Ishikawa (cell line): ENCODE results near the gene CACNA1D.

ENCODE experiments used
- CEBPB ChIP-seq: IDR thresholded peaks from 2 replicates; pipeline ENCODE4 v1.6.1; 2012
- CREB1 ChIP-seq: IDR thresholded peaks from 2 replicates; pipeline ENCODE4 v1.6.1; 2012; ENCODE audit warnings: low read depth
- EGR1 ChIP-seq: IDR thresholded peaks from 2 replicates; pipeline ENCODE4 v1.6.1; 2012
- EP300 ChIP-seq: IDR thresholded peaks from 2 replicates; pipeline ENCODE4 v1.6.1; 2012; ENCODE audit warnings: borderline replicate concordance
- FOXM1 ChIP-seq: IDR thresholded peaks from 2 replicates; pipeline ENCODE4 v1.6.1; 2012; ENCODE audit warnings: low read depth, borderline replicate concordance
- MAX ChIP-seq: IDR thresholded peaks from 2 replicates; pipeline ENCODE4 v1.6.1; 2012
- NFIC ChIP-seq: IDR thresholded peaks from 2 replicates; pipeline ENCODE4 v1.6.1; 2012
- RAD21 ChIP-seq: IDR thresholded peaks from 2 replicates; pipeline ENCODE4 v1.6.1; 2012; ENCODE audit warnings: low read depth
- REST ChIP-seq: IDR thresholded peaks from 2 replicates; pipeline ENCODE4 v1.6.1; 2012; ENCODE audit warnings: low read depth, mild to moderate bottlenecking
- TAF1 ChIP-seq: IDR thresholded peaks from 2 replicates; pipeline ENCODE4 v1.6.1; 2012; ENCODE audit warnings: low read depth, mild to moderate bottlenecking
- TCF12 ChIP-seq: IDR thresholded peaks from 2 replicates; pipeline ENCODE4 v1.6.1; 2012; ENCODE audit warnings: low read depth
- TEAD4 ChIP-seq: IDR thresholded peaks from 2 replicates; pipeline ENCODE4 v1.6.1; 2012
- USF1 ChIP-seq: IDR thresholded peaks from 2 replicates; pipeline ENCODE4 v1.6.1; 2012
- YY1 ChIP-seq: IDR thresholded peaks from 2 replicates; pipeline ENCODE4 v1.6.1; 2012; ENCODE audit warnings: low read depth
- ZBTB7A ChIP-seq: IDR thresholded peaks from 2 replicates; pipeline ENCODE4 v1.6.1; 2012; ENCODE audit warnings: low read depth

CACNA1D gene

GRCh38 chr3:53700441-53700840, 206.0 kb downstream of the CACNA1D start:
- TF ChIP-seq CREB1 (no peak), YY1 (no peak), EP300 (no peak), EGR1 (no peak), TCF12 (no peak), FOXM1 (no peak), TEAD4 (no peak), MAX (no peak), NFIC (no peak), USF1 (no peak), CEBPB (no peak), TAF1 (no peak), REST (no peak), RAD21 (no peak), ZBTB7A (no peak)

GRCh38 chr3:53702776-53703530, 208.5 kb downstream of the CACNA1D start:
- TF ChIP-seq CEBPB (no peak), USF1 (no peak), REST (no peak), RAD21 (no peak), CREB1 (no peak), NFIC (no peak), EP300 (no peak), TCF12 (no peak), FOXM1 (no peak), MAX (no peak), TAF1 (no peak), EGR1 (no peak), ZBTB7A (no peak), TEAD4 (no peak), YY1 (no peak)

GRCh38 chr3:53703630-53704362, 209.4 kb downstream of the CACNA1D start:
- TF ChIP-seq TEAD4 = no peak
- no peak for TF ChIP-seq CEBPB
- TF ChIP-seq NFIC = no peak
- TF ChIP-seq MAX = no peak
- TF ChIP-seq USF1 = no peak
- no peak for TF ChIP-seq EGR1
- TF ChIP-seq TAF1 = no peak
- no peak for TF ChIP-seq ZBTB7A
- TF ChIP-seq RAD21 = no peak
- TF ChIP-seq TCF12 = no peak
- no peak for TF ChIP-seq CREB1
- TF ChIP-seq EP300 = no peak
- TF ChIP-seq FOXM1 = no peak
- no peak for TF ChIP-seq REST
- TF ChIP-seq YY1 = no peak
